ENCODE results near the gene ALK.

The ALK gene

DNA sequence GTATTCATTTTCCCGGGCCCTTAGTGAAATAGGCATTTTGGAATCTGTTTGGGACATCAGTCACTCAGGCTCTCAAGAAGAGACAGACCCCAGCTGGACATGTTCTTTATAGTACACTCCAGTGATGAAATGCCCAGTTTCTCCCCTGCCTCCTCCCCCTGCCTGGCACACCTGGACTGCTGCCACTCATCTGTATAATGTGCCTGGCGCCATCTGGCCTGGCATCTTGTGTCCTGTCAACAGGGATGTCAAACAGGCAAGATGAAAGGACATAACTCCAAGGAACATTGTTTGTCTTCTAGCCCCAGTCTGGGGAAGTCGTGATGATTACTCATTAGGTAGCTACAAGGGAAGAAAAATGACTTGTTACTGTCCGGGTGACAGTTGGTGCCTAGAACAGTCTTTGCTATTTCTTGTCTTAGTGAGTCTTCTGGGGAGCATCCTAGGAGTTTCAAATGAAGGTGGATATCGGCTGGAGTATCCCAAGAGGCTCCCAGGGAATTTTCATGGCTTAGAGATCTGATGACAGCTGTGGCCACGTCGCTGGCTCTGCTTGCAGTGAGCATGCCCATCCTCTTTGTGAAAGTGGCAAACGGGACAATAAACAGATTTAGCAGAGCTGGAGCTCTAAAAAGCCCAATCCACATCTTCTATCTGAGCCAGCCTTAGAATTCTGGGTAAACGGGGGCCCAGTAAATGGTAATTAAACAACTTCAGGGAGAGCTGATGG lies 153.6 kb downstream of the ALK start:
- Histone ChIP-seq H3K4me1 (ENCODE audit: control insufficient read depth in 1 of 2, insufficient read depth in 1 of 2, low read depth in 1 of 2, low read length in 1 of 2) (no peaks in the 10 kb centered on the region), H3K4me3 (ENCODE audit: low read depth in 1 of 2, low read length in 1 of 2) (no peak overlapping the region), H3K9me3 (no peaks in the 10 kb centered on the region), H3K27ac (no peak overlapping the region), H3K27me3 (no peaks in the 10 kb centered on the region), H3K36me3 (no peaks in the 10 kb centered on the region)
- TF ChIP-seq, protein P1, sequence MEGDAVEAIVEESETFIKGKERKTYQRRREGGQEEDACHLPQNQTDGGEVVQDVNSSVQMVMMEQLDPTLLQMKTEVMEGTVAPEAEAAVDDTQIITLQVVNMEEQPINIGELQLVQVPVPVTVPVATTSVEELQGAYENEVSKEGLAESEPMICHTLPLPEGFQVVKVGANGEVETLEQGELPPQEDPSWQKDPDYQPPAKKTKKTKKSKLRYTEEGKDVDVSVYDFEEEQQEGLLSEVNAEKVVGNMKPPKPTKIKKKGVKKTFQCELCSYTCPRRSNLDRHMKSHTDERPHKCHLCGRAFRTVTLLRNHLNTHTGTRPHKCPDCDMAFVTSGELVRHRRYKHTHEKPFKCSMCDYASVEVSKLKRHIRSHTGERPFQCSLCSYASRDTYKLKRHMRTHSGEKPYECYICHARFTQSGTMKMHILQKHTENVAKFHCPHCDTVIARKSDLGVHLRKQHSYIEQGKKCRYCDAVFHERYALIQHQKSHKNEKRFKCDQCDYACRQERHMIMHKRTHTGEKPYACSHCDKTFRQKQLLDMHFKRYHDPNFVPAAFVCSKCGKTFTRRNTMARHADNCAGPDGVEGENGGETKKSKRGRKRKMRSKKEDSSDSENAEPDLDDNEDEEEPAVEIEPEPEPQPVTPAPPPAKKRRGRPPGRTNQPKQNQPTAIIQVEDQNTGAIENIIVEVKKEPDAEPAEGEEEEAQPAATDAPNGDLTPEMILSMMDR (IDR thresholded peaks at IDR 0.05): no peak

GRCh38 chr2:29766191-29766590 lies 155.2 kb downstream of the ALK start:
- H3K9me3 ChIP-seq: no peaks in the 10 kb centered on the region
- H3K27me3 ChIP-seq: no peaks in the 10 kb centered on the region
- no peaks in the 10 kb centered on the region for H3K4me1 ChIP-seq (ENCODE audit: control insufficient read depth in 1 of 2, insufficient read depth in 1 of 2, low read depth in 1 of 2, low read length in 1 of 2)
- H3K36me3 ChIP-seq: no peaks in the 10 kb centered on the region
- TF ChIP-seq, protein P1 (IDR thresholded peaks at IDR 0.05): no peak
- no peak overlapping the region for H3K4me3 ChIP-seq (ENCODE audit: low read depth in 1 of 2, low read length in 1 of 2)
- no peak overlapping the region for H3K27ac ChIP-seq

- Histone ChIP-seq H3K4me1 (ENCODE audit: control insufficient read depth in 1 of 2, insufficient read depth in 1 of 2, low read depth in 1 of 2, low read length in 1 of 2) (no peaks in the 10 kb centered on the region), H3K36me3 (no peaks in the 10 kb centered on the region), H3K4me3 (ENCODE audit: low read depth in 1 of 2, low read length in 1 of 2) (no peak overlapping the region), H3K9me3 (no peaks in the 10 kb centered on the region), H3K27me3 (no peaks in the 10 kb centered on the region), H3K27ac (no peak overlapping the region)
- TF ChIP-seq, protein P1 (IDR thresholded peaks at IDR 0.05): no peak
Measured at GRCh38 chr2:29765721-29766120, 155.7 kb downstream of the ALK start.

GRCh38 chr2:29763371-29763770 lies 158.0 kb downstream of the ALK start:
- TF ChIP-seq, protein P1 (IDR thresholded peaks at IDR 0.05): no peak
- no peak overlapping the region for H3K27ac ChIP-seq
- H3K36me3 ChIP-seq: no peaks in the 10 kb centered on the region
- no peaks in the 10 kb centered on the region for H3K4me1 ChIP-seq (ENCODE audit: control insufficient read depth in 1 of 2, insufficient read depth in 1 of 2, low read depth in 1 of 2, low read length in 1 of 2)
- no peaks in the 10 kb centered on the region for H3K27me3 ChIP-seq
- H3K4me3 ChIP-seq (ENCODE audit: low read depth in 1 of 2, low read length in 1 of 2): no peak overlapping the region
- H3K9me3 ChIP-seq: no peaks in the 10 kb centered on the region

DNA sequence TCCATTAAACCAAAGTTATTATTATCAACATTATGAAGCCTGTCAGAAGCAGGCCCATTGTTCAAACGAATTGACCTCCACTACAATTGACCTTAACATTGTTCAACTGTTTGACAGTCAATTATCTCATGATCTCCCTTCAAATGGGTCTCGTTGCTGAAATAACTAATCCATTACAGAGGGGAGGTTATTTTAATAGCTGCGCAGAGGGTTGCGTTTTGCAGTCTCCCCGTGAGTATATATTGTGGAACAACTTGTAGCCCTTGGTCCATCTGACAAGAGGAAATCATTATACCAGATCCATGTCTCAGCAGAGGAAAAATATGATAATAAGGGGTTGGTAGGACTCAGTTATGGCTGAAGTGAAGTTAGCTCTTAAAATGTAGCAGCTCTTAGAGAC lies 159.1 kb downstream of the ALK start:
- H3K36me3 ChIP-seq: no peaks in the 10 kb centered on the region
- no peaks in the 10 kb centered on the region for H3K4me1 ChIP-seq (ENCODE audit: control insufficient read depth in 1 of 2, insufficient read depth in 1 of 2, low read depth in 1 of 2, low read length in 1 of 2)
- H3K27ac ChIP-seq: no peak overlapping the region
- H3K9me3 ChIP-seq: no peaks in the 10 kb centered on the region
- TF ChIP-seq, protein P1 (IDR thresholded peaks at IDR 0.05): no peak
- H3K27me3 ChIP-seq: no peaks in the 10 kb centered on the region
- H3K4me3 ChIP-seq (ENCODE audit: low read depth in 1 of 2, low read length in 1 of 2): no peak overlapping the region
